HG02678 (cell line): ENCODE data around the gene CFAP53.
"Not testable (repeated sequence)": the region's sequence is repeated elsewhere in the genome, so short reads cannot be mapped to it uniquely, and the experiment has no call there.

Experiments
- ATAC-seq: cut with Tn5 transposase; IDR thresholded peaks from one replicate; pipeline ENCODE4 v1.9.1; 2021; ENCODE audit warnings: mild to moderate bottlenecking, moderate library complexity; ENCODE audit not compliant: unreplicated experiment

CFAP53 gene

DNA sequence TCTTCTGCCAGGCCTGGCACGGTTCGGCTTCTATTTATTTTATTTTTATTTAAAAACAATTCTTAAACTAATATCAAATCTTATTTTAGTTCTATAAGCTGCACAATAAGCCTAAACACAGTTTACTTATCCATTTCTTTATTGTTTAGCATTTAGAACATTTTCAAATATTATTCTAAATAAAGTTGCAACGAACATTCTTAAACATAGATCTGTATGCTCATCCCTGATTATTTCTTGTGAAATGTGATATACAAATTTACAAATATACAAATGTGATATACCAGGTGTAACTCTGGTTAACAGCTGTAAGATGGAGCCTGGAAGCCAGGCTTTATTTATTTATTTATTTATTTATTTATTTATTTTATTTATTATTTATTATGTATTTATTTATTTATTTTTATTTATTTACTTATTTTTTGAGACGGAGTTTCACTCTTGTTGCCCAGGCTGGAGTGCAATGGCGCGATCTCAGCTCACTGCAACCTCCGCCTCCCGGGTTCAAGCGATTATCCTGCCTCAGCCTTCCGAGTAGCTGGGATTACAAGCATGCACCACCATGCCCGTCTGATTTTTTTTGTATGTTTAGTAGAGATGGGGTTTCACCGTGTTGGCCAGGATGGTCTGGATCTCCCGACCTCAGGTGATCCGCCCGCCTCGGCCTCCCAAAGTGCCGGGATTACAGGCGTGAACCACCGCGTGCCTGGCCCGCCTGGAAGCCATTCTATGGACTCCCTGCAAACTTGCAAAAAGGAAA is 22.2 kb upstream of the CFAP53 start:
- ATAC-seq: not testable (repeated sequence)

DNA sequence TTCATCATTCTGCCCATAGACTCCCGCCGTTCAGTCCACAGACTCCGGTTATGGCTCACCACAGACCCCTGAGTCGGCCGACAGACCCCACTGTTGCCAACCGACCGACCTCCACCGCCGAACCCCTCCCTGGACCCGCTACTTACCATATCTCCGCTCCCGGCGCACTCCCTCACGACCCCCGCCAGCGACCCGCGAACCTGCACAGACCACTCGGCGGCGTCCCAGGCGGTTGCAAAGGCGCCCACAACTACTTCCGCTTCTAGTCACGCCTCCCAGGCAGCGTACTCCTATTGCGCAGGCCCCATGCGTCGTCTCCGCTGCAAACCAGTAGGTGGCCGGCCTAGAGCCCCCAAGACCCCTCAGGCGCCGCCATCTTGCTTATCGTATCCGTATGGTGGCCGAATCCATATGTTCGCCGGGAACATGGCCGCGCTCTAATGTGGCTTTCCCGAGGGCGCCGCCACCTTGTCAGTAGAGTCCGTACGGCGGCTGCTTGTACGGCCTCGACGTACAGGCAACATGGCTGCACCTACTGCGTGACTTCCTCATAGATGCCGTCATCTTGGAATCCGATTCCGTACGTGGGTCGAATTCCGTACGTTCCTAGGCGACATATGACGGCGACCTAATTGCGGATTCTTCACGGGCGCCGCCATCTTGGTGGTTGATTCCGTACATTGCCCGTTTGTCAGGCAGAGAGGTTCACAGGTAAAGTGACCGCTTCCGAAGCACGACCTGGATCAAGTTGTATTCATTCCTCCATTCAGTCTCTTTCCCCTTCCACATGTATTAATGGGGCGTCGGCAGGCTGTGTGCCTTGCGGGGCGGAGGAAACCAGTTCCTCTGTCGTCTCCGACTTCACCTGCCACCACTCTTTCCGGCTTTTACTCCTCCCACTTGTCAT is 21.4 kb upstream of the CFAP53 start, which contains the start of gene CXXC1:
Gene CXXC1 (minus strand): TSS at position 252 of the 907 bp plus-strand sequence. CDS start 103 bp downstream, at position 149.
- peak; percentile 92 for ATAC-seq

DNA sequence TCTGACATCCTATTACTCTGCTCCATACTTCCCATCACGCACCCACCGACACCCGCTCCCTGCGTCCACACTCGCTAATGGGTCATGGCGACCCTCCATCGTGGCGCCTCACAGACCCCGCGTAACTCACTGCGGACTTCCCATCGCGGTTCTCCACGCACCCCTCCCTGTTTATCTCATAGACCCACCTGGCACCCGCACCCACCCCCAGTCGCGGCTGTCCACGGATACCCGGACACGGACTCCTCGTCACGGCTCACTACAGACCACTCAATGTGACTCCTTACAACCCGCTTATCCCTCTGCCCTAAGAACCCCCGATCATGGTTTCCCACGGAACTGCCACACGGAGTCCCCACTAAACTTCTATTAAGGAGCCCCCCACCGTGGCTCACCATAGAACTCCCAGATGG is 20.7 kb upstream of the CFAP53 start:
- no peak for ATAC-seq

DNA sequence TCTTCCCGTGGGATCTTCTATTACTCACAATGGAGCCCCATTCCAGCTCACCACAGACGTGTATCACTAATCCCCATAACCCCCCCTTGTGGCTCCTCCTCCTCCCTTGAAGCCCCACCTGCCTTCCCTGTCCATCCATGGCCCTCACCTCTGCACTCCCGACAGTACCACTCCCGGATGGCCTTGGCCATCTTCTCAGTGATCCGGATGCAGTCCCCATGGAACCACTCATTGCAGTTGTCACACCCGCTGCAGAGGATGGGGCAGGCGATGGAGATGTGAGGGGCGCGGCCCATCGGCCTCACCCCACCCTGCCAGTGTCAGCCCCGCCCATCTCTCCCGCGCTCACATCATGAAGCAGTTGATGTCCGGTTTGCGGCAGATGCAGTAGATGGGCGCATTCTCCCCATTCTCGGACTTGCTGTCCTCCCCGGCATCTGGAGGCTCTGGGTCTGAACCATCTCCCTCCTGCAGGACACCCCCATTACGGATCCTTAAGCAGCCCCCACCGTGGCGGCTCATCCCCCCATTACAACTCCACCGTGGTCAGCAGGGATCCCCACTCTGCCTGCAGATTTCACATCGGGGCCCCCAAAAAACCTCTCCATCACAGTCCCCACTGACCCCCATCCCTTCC is 20.2 kb upstream of the CFAP53 start:
- ATAC-seq: no peak

DNA sequence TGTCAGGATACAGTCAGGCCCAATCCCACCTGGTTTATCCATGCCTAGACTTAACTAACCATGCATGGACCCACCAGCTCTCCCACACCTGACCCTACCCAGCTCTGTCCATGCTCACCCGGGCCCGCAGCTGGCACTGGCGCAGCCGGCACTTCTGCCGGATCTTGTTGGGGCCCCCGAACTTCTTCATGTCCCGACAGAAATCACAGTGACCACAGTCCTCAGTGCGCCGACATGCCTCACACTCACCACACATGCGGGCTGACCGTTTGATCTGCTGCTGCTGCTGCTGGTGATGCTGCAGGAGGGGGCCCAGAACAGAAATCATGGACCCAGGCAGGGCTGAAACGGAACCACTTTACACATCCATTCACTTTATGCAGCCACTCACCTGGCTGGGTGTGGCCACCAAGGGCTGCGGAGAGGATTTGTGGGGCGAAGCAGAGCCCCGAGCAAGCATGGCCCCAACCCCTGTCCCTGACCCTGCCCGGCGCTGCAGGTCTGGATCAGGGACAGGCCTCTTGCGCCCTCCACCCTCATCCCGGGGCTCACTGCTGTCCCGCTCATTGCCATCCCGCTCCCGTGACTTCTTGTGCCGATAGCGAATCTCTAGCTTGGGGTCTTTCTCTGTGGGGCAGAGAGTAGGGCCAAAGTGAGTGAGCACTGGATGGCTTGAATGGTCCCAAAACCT is 19.5 kb upstream of the CFAP53 start:
- no peak for ATAC-seq

DNA sequence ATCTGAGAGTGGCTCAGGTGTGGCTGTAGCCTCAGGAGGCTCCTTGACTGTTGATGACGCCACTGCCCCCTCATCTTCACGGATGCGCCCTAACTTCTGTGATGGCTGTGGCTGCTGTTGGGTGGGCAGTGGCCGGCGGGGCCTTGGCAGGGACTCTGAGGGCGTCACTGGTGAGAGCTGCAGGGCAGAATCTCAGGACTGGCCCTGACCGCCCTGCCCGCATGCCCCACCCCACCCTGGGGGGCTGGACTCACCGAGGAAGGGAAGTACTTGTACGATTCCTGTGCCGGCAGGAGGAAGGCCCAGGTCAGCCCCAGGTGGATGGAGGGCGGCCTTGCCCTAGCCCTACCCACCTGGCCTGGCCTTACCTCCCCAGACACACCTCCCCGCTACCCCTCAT is 18.8 kb upstream of the CFAP53 start:
- ATAC-seq: no peak

DNA sequence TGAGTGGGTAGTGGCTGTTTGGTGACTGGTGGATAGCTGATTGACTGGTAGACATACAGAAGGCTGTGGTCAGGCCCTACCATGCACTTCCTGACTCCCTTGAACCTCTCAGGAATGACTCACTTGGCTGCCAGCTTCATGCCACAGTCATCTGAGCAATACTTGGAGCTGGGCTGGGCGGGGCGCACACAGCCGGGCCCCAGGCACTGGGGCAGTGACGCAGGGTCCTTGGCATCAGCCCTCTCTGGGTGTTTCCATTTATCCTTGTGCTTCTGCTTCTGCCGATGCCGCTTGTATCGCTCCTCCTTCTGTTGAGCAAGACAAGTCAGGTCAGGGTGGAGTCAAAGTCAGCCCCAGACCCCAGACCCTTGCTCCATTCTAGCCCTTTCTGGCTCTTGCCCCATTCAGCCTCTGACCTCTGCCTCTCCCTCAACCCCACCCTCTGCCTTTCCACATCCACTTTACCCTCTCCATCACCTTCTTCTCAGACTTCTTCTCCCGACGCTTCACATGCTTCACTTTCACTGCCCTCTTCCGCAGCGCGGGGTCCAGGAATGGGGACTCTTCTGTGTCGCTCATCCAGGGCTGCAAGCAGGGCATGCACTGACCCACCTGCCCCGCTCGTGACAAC is 18.1 kb upstream of the CFAP53 start:
- no peak for ATAC-seq

DNA sequence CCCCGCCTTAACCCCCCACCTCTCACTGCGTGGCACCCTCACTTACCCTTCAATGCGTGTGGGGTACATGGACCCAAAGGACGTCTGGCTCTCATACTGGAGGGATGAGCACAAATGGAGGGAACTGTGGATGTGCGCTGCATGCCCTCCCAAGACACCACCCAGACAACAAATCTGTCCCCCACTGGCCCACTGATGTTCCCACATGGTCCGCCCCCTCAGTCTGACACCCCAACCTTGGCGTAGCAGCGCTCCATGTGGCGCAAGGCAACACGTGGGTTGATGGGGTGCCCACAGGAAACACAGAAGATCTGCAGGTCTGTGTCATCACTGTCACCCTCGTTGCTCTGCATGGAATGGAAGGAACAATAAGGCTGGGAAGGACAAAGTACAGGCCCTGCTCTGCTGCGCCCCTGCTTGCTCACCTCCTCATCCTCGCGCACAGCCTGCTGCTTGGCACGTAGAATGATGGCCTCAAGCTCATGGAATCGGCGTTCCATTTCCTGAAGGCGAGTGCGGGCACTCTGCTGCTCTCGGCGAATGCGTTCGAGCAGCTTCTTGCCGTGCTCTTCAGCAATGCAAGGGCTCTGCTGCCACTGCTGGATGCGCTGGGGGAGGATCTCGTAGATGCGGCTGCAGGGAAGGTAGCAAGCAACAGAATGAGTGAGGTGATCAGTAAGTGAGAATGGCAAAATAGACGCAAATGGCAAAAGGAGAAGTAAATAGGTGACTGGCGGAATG is 17.3 kb upstream of the CFAP53 start:
- ATAC-seq: no peak

DNA sequence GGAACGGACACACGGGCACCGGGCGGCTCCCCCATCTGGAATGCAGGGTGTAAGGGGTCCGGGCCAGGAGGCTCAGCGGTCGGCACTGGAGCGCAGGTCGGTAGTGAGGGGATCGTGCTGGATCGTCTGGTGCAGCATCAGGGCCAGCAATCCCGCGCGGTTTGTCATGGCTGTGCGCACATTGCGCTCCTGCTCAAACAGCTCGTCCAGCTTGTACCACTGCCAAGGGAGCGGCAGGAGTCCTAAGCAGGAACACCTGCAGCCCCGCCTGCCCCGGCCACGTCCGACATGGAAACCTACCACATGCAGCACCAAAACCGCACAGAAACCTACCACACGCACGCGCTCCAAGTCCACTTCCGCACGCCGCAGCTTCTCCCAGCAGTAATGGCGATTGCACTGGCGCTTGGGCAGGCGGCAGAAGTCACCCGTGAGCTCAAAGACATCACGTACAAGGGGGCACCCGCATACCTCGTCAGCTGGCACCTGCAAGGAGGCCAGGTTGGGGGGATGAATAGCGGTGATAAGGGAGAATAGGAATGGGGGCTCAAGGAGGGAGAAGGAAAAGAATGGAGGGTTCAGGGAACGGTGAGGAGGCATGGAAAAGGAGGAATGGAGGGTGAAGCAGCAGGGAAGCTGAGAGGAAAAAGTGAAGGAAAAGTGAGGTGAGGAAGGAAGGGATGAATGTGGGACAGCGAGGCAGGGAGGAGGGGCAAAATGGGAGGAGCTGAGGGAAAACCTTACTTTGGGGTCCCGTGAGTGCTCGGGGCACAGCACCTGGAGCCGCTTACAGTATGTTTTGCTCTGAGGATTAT is 16.4 kb upstream of the CFAP53 start:
- no peak for ATAC-seq

DNA sequence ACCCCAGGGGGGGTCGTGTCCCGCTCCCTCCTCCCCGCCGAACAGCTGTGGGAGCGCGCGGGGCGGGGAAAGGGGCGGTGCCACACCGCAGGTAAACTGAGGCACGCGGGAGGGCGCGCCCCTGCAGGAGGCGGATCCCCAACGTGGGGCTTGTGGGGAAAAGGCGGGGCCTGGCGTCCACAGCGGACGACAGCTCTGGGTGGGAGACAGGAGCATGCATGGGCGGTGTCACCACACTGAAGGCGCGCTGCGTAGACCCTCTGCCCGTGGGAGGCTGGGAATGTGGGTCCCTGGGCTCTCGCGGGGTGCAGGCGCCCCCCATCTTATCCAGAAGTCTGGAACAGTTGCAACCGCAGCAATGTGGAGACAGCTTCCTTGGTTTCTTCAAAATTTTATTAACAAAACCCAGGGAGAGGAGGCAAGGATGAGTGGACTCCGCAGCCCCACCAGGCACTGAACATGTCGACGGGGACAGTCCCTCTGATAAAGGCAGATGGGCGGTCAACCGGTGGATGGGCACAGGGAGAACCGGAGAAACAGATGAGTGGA is 15.8 kb upstream of the CFAP53 start:
- ATAC-seq: no peak

DNA sequence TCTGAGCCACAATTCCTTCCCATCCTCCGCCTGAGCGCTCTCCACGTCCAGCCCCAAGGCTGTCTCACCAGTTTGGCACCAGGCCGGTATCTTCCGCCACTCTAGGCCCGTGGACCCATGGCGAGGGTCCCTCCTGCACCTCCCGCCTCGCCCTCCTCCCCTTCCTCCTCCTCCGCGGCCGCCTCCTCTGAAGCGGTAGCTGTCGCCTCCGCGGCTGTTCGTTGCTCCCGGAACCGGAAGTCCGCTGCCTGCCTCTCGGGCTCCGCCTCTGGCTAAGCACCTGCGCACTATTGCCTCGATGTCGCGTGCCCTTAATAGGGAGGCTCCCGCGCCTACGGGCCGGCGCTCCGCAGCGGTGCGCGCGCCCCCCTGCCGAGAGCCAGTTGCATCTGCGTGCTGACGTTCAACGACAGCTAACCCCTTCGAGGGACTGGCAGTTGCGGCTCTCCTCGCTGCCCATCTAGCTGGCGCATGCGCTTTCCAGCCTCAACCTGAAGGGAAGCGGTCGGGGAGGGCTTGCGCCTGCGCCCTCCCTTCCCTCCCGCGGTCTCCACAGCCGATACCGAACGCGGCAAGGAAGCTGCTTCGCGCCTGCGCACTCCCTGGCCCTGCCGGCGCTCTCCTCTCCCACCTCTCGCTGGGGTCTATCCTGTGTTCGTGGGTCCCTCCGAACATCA is 15.1 kb upstream of the CFAP53 start, which contains the start of gene MBD1:
Gene MBD1 (minus strand): TSS at position 229 of the 677 bp plus-strand sequence. CDS start 1,531 bp downstream, outside the sequence.
- ATAC-seq: peak; percentile 89

DNA sequence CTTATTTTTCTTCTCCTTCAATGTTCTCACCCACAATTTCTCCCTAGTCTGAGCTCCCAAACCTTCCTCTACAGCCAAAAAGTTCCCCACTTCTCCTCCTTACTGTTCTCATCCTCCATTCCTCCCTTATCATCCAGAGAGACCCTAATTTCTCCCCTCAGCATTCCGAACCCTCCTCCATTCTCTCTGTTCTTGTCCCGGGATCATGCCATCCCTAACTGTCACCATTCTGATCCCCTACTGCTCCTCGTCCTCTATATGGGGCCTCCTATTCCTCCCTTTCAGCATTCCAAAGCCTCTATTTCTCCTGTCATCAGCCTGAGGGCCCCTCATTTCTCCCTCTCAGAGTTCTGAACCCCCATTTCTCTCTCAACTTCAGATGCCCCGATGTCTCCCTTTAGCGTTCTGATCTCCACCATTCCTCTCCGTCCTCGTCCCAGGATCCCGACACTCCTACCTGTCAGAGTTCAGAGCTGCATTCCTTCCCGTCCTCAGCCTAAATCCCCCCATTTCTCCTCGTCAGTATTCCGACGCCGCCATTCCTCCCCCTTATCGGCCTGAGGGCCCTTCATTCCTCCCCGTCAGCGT is 14.5 kb upstream of the CFAP53 start:
- no peak for ATAC-seq

DNA sequence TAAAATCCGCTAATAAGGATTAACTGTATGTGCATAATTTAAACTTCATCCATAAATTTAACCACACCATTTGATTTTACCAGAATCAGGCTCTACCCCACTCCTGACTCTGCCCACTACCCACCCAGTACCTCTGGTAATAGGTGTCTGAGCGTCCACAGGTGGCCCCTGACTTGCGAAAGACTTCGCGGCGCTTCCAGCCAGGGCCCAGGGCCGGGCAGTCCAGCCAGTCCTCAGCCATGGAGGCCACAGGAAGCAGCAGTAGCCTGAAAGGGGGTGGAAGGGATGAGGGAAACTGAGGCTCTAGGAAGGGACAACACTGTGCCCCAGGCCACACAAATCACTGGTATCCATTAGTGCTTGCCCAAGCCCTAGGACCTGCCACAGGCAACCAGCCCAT is 13.5 kb upstream of the CFAP53 start:
- no peak for ATAC-seq

DNA sequence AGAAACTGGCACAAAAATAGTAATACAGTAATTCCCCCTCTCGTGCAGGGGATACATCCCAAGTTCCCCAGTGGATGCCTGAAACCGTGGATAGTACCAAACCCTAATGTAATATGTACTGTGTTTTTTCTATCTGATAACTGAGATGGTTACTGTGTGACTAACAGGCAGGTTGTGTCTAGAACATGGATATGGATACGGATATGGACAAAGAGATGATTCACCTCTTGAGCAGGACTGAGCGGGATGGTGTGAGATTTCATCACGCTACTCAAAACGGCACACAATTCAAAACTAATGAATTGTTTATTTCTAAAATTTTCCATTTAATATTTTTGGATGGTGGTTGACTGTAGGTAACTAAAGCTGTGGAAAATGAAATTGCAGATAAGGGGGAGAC is 11.6 kb upstream of the CFAP53 start:
- no peak for ATAC-seq

DNA sequence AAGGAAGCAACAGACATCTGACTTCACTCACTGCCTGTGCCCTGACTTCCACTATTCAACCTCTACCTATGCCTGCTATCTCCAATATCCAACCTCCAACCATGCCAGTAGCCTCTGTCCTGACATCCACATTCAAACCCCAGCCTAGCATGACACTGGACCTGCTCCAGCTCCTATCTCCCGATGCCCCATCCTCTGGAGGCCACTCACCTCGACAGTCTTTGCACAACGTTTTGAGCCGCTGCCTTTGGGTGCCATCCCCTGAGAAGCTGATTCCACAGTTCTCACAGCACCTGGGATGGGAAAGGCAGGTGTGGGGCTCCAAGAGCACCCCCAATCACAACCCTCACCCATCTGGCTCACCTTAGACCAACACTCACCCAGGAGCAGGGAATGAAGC is 10.2 kb upstream of the CFAP53 start:
- ATAC-seq: no peak

DNA sequence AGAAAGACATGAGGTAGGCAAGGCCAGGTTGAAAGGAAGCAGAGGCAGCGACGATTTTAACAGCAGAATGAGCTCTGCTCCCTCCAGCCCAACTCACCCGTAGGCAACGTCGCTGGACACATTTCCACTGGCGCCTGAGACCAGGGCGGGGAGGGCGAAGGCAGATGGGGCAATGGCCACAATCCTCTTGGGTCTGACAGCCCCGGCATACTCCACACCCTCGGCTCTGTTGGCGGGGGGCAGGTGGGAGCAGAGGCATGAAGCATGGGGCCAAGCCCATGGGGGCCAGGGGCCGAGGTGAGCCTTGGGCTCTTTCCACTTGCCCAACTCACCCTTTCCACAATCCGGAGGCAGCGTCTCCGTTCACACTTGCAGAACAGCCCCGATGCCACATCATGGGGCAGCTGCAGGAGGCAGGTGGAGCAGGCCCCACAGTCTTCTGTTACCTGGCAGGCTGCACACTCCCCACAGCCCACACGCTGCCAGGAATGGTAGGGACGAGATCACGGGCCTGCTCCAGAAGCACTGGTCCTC is 9.3 kb upstream of the CFAP53 start:
- ATAC-seq: no peak

DNA sequence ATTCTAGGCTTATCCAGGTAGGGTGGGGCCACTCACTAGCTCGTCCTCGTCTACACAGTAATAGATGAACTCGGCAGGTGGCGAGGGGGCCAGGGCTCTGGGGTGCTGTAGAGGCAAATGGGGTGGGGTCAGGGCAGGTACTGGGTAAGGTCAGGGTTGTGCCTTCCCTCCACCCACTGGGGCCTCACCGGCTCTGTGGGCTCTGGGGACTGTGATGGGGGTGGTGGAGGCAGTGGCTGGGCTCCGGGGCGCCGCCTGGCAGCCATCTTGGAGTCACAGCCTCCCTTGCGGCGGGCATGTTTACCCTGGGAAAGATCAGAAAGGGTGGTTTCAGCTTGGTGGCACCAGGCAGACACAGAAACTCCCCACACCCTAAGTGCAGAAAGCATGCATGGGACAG is 8.6 kb upstream of the CFAP53 start:
- no peak for ATAC-seq
